Right kidney (tissue), 1 donor: Measurements from ENCODE around the gene ZNRF3.

Source experiments
- DNase-seq: peaks from one replicate; pipeline ENCODE4 v3.0.0-alpha.2; 2016

The ZNRF3 gene

GRCh38 chr22:29011240-29012100 lies 128.1 kb downstream of the ZNRF3 start:
- DNase-seq: no peak

- DNase-seq: no peak
Observed at GRCh38 chr22:29012101-29012433, 128.7 kb downstream of the ZNRF3 start.

GRCh38 chr22:29012952-29013351 lies 129.6 kb downstream of the ZNRF3 start:
- DNase-seq: no peak

- DNase-seq: no peak
Observed at GRCh38 chr22:29014293-29014692, 130.9 kb downstream of the ZNRF3 start.

GRCh38 chr22:29014773-29015172 lies 131.4 kb downstream of the ZNRF3 start:
- no peak for DNase-seq

GRCh38 chr22:29016067-29016938 lies 132.9 kb downstream of the ZNRF3 start:
- DNase-seq: no peak

- no peak for DNase-seq
Observed at GRCh38 chr22:29018293-29019189, 135.2 kb downstream of the ZNRF3 start.

- peak; percentile 45 for DNase-seq
Observed at GRCh38 chr22:29022101-29022817, 138.9 kb downstream of the ZNRF3 start.

GRCh38 chr22:29023172-29023796 lies 139.9 kb downstream of the ZNRF3 start:
- DNase-seq: no peak

- DNase-seq: no peak
Observed at GRCh38 chr22:29026579-29026978, 143.2 kb downstream of the ZNRF3 start.

GRCh38 chr22:29028468-29028867 lies 145.1 kb downstream of the ZNRF3 start:
- DNase-seq: no peak

- DNase-seq: no peak
Observed at GRCh38 chr22:29029202-29030000, 146.0 kb downstream of the ZNRF3 start.

- peak; percentile 56 for DNase-seq
Observed at GRCh38 chr22:29030016-29030617, 146.7 kb downstream of the ZNRF3 start.

GRCh38 chr22:29030618-29031226 lies 147.3 kb downstream of the ZNRF3 start:
- no peak for DNase-seq

GRCh38 chr22:29031227-29032011 lies 148.0 kb downstream of the ZNRF3 start:
- DNase-seq: peak; percentile 76

- DNase-seq: no peak
Observed at GRCh38 chr22:29032014-29032475, 148.7 kb downstream of the ZNRF3 start.

GRCh38 chr22:29032584-29032983 lies 149.2 kb downstream of the ZNRF3 start:
- no peak for DNase-seq

GRCh38 chr22:29037340-29037932 lies 154.1 kb downstream of the ZNRF3 start:
- DNase-seq: no peak
